Activated CD4-positive, alpha-beta T cell treated with anti-CD3 and anti-CD28 coated beads, Interleukin-2, Interleukin-4, amounts not matched to agents 100 ng/mL and 50 ng/mL, durations not matched to agents 16 hours and 8 hours (primary cell): ENCODE data around the gene S100A2.
A peak's percentile ranks its signal among the peaks of the same experiment; 100 is the strongest.
"Not testable (repeated sequence)": the region's sequence is repeated elsewhere in the genome, so short reads cannot be mapped to it uniquely, and the experiment has no call there.

Source experiments
- DNase-seq: peaks from one replicate; pipeline ENCODE4 v3.0.0-alpha.2; 2020; ENCODE audit warnings: low spot score

The S100A2 gene

GRCh38 chr1:153588482-153588881 lies 22.8 kb upstream of the S100A2 start:
- DNase-seq: no peak

- not testable (repeated sequence) for DNase-seq
These were observed 22.4 kb upstream of the S100A2 start for GRCh38 chr1:153588033-153588432.

- no peak for DNase-seq
These were observed 21.7 kb upstream of the S100A2 start for GRCh38 chr1:153587314-153587713.

DNA sequence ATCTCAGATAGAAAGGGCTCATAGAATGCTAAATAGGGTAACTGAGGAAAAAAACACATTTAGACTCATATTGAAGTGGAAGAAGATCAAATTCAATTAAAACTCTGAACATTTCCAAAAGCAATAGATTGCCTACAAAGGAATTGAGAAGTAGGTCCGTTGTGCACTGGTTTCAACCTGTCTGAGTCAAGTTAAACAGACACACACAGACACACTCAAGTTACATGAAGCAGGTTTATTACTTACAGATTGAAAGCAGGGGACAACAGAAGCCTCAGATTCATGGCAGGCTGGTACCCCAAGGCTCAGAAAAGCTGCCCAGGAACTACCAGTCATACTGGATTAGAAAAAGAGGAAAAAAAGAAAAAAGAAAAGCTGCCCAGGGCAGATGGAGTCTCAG lies 20.7 kb upstream of the S100A2 start:
- no peak for DNase-seq

DNA sequence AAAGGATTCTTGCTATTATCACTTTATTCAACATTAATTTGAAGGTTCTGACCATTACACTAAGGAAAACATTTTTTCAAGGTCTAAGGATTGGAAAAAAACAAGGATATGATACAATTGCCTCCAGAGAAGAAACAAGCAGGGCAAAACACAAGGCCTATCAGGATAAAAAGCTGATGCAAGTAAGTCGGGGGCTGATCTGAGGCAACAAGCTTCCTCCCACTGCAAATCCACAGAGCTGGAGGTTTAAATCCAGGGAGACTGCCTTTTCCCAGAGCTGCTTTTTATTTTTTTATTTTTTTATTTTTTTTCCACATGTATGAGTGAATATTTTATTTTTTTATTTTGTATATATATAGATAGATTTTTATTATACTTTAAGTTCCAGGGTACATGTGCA lies 19.4 kb upstream of the S100A2 start:
- DNase-seq: no peak

GRCh38 chr1:153583976-153584375 lies 18.3 kb upstream of the S100A2 start:
- no peak for DNase-seq

DNA sequence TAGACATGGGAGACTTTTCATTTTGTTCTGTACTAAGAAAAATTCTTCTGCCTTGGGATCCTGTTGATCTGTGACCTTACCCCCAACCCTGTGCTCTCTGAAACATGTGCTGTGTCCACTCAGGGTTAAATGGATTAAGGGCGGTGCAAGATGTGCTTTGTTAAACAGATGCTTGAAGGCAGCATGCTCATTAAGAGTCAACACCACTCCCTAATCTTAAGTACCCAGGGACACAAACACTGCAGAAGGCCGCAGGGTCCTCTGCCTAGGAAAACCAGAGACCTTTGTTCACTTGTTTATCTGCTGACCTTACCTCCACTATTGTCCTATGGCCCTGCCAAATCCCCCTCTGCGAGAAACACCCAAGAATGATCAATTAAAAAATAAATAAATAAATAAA lies 17.9 kb upstream of the S100A2 start:
- DNase-seq: not testable (repeated sequence)

DNA sequence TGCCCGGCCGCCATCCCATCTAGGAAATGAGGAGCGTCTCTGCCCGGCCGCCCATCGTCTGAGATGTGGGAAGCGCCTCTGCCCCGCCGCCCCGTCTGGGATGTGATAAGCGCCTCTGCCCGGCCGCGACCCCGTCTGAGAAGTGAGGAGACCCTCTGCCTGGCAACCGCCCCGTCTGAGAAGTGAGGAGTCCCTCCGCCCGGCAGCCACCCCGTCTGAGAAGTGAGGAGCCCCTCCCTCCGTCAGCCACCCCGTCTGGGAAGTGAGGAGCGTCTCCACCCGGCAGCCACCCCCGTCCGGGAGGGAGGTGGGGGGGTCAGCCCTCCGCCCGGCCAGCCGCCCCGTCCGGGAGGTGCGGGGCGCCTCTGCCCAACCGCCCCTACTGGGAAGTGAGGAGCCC lies 17.2 kb upstream of the S100A2 start:
- DNase-seq: not testable (repeated sequence)

GRCh38 chr1:153578936-153579335 lies 13.3 kb upstream of the S100A2 start:
- DNase-seq: no peak

DNA sequence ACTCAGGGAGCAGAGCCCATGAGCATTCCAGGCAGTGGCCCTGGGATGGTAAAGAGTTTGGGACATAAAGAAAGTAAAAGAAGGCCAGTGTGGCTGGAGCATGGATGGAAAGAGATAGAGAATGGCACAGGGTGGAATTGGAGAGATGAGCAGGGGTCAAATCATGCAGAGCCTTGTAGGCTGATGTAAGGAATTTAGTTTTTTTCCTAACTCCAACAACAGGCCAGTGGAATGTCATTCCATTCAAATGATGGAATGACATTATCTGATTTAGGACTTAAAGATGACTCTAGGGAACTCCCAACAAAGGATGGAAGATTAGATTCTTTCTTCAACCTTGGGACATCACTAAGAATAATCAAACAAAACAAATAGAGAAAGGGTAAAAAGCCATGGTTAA lies 12.8 kb upstream of the S100A2 start:
- DNase-seq: no peak

DNA sequence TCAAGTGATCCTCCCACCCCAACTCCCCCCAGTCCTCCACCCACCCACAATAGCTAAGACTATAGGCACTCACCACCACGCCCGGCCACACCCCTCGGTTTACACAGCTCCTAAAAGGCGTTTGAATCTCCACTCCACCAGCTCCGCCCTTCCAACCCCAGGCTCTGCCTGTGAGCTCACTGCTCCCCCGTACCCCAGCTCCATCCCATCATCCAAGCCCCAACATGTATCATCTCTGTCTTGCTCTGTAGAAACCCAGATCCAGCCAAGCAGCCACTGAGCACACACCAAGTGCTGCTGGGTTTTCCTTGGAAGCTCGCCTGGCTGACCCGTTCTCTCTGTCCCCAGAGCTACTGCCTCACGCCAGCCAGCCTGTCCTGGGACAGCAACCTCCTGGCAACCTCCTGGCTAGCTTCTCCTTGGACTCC lies 12.0 kb upstream of the S100A2 start:
- no peak for DNase-seq

GRCh38 chr1:153577138-153577537 lies 11.5 kb upstream of the S100A2 start:
- DNase-seq: no peak

- DNase-seq: not testable (repeated sequence)
These were observed 9.9 kb upstream of the S100A2 start for GRCh38 chr1:153575497-153575896.

GRCh38 chr1:153575081-153575491 lies 9.4 kb upstream of the S100A2 start:
- DNase-seq: not testable (repeated sequence)

DNA sequence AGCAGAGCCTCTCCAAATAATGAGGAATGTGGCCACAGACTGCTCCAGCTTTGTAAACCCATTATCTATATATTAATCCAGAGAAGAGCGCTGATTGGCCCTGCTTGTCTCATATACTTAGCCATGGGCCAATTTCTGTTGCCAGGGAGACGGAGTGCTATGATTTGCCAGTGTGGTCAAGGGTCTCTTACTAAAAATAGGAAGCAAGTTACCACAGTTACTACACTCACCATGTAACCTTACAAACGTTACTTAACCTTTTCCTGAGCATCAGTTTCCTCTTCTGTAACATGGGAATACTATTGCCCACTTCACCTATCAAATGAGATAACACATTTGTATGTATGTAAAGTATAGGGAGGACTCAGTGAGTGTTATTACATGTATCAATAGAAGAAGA lies 7.7 kb upstream of the S100A2 start:
- no peak for DNase-seq

GRCh38 chr1:153572569-153573015 lies 6.9 kb upstream of the S100A2 start:
- peak; percentile 71 for DNase-seq

- DNase-seq: no peak
These were observed 6.1 kb upstream of the S100A2 start for GRCh38 chr1:153571706-153572105.

GRCh38 chr1:153570874-153571273 lies 5.2 kb upstream of the S100A2 start:
- no peak for DNase-seq

DNA sequence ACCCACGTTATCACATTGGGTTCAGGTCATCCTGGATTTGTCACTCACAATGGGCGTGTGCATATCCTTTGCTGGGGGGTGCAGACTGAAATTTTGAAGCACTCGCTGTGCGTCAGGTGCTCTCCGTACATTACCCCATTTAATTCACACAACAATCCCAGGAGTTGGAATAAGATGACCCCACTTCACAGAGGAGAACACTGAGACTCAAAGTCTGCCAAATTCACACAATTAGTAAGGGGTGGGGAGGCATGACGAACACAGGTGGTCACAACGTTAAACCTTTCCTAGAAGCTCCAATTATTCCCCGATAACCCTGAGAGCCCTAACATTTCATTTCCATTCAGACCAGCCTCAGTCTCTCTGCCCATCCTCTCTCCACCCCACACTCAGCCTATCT lies 3.8 kb upstream of the S100A2 start:
- no peak for DNase-seq

GRCh38 chr1:153568367-153569099 lies 2.9 kb upstream of the S100A2 start:
- DNase-seq: peak; percentile 88

GRCh38 chr1:153567621-153568366 lies 2.1 kb upstream of the S100A2 start:
- peak; percentile 40 for DNase-seq

- DNase-seq: peak; percentile 94
These were observed 1.0 kb upstream of the S100A2 start for GRCh38 chr1:153566414-153567371.
